CD4-positive, alpha-beta T cell treated with Interleukin-1 beta for 1 hour (primary cell): ENCODE data around the gene POT1.

Source experiments
- DNase-seq, 2 donors: peaks; one replicate each; pipeline ENCODE4 v3.0.0-alpha.2; 2020 to 2022

The POT1 gene

DNA sequence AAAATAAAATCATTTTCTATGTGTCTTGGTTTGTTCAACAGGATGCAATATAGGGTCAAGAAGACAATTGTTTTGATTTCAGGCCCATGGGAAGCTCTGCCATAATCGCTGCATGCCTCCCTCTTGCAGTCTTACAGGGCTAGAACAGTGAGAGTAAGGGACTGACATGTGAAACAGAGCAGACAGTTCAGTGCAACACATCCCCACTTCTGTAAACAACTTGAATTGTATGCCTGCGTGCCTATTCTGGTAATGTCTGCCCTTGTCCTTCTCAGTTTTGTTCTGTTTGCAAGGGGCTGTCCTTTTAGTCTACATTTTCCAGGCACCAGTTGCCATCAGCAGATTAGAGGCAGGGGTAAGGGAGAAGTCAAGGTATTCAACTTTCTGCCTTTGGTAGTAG lies 129.2 kb downstream of the POT1 start:
- no peak for DNase-seq

DNA sequence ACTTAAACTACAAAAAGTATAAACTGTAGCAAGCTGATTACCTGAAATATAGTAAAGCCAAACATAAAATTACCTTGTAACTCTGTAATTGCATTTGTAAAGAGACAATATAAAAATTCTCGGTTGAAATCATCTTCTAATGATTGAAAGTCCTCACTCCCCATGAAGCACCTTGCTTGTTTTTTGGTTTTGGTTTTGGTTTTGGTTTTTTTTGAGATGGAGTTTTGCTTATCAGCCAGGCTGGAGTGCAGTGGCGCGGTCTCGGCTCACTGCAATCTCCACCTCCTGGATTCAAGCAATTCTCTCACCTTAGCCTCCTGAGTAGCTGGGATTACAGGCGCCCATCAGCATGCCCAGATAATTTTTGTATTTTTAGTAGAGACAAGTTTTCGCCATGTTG lies 130.2 kb downstream of the POT1 start:
- DNase-seq: no peak

DNA sequence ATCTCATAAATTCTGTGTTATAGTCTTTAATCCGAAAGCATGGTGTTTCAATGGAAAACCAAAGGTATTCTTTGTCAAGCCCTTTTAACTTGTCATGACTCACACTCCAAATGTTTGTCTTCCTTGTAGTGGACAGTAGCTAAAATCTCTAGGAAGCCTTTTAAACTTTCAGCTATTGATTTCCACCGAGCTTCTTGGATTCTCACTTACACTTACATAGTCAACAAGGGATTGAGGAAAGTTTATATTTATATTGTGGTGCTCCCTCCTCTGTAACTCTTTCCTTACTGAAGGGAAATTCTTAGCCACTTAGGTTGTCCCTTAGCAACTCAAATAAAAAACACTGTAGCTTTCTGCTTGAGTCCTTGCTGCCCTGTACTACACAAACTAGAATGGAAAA lies 132.9 kb downstream of the POT1 start:
- no peak for DNase-seq

DNA sequence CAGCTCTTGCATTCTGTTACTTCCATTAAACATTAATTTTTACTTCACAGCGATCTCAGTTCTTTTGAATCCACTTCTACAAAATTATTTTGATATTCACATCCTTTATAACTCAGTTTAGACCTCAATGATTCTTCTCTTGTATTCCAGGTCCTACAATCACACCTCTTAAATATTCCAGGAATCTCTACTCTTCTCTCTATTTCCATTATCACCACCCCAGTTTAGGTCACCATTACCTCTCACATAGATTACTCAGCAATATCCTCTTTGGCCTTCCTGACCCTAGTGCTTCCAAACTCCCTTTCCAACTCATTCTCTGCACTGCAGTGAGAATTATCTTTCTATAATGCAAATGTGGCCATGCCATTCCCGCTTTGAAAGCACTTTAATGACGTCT lies 136.9 kb downstream of the POT1 start:
- no peak for DNase-seq

DNA sequence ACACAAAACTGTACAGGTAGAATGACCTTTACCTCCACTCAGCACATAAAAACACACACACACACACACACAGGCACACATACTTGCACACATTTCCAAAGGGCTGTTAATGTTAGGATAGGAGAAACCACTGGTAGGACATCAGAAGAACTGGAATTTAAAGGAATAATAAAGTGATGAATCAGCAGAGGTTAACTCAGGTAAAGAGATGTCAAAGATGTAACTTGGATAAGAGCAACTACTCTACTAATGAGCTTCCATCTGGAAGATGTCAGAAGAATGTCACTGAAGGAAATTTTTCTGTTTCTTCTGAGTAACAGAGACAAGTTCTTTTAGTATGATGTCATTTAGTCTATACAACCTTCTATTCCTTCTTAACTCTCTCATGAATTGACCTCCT lies 137.6 kb downstream of the POT1 start:
- DNase-seq: no peak

DNA sequence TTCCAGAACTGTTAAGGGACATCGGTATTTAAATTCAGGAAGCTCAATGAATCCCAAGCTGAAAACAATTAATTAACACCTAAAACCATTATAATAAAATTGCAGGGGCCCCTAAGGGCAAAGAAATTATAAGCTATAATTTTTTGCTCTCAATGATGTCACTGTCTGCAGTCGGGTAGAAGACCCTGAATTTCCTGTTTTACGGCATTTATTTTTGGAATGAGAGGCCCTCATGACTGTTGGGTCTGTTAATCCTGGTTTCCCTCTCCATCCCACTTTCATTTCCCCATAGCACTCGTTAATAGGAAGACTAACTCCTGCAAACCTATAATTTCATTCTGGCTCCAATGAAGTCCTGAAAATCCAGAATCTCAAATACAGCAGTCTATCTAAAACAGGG lies 138.2 kb downstream of the POT1 start:
- DNase-seq: no peak

DNA sequence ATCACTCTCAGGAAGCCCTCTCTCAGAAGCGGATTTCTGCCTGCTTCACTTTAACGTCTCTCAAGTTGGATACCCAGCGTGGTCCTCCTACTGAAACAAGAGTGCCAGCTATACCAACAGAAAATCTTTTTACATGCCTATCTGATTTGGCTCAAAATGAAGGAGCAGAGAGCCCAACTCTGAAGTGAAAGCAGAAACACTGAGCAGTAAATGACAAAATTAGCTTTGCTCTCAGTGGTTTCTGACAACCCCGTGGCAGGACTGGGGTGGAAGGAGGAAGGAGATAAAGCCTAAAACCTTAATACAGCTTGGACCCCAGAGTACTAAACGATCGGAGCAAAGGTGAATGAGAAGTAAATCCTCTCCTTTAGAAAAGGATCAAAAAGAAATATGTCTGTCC lies 139.0 kb downstream of the POT1 start:
- DNase-seq: no peak

DNA sequence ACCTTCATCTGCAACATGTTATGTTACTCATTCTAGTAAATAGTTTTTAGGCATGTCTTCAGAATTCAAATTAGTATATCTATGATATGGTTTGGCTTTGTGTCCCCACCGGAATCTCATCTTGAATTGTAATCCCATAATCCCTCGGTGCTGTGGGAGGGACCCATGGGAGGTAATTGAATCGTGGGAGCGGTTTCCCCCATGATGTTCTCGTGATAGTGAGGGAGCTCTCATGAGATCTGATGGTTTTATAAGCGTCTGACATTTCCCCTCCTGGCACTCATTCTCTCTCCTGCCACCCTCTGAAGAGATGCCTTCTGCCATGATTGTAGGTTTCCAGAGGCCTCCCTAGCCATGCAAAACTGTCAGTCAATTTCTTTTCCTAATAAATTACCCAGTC lies 143.6 kb downstream of the POT1 start:
- no peak for DNase-seq

DNA sequence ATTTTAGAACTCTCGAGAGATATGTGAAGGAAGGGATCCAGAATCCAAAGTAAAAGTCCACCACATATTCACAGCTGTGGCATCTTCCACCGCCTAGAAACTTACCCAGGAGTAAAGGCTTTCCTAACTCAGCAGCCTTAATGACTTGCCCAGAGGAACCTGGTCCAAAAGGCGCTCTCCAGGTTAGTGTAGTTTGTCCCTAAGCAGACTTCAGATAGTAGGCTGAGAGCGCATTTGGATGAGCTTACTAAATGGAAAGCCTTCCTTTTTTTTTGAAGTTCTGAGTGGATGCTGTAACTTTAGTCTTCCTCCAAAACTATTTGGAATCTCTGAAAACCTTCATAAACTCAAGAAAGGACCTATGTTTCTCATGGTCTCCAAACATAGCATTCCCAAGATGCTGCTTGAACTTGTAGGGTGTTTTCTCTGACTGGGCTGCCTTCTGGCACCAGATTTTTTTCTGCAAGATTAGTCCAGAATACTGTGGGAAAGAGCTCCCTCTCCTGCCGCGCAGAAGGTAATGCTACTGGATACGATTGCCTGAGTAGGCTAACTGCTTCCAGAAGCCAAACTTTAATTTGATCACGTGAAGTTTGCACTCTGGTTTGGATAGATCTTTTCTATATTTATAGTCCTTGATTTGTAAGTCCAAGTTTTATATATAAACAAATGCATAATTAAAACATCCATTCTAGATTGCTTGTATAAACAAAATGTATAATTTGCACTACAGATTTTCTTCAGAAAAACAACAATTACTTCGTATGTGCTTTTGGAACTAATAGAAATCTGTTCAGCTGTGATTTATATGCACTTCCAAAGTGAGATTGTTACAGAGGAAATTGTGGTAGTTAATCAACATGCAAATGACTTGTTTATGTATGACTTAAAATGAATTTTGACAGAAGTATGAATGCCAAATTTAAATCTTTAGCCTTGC lies 144.5 kb downstream of the POT1 start:
- DNase-seq: no peak

DNA sequence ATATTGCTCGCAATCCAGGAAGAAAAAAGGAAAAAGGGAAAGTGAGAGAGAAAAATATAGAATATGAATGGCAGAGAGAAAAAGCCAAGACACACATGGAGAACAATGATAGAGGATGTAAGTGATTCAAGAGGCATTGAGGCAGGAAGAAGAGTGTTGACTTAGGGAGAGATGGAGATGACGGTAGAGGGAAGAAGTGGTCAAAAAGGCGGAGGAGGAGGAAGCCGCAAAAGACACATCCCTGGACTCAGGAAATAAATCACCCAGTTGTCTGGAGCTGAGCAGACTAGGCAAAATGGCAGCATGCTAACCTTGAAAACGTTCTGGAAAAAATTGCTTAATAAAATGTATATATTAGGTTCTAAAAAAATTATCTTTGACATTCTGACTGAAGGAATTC lies 146.4 kb downstream of the POT1 start:
- DNase-seq: no peak

DNA sequence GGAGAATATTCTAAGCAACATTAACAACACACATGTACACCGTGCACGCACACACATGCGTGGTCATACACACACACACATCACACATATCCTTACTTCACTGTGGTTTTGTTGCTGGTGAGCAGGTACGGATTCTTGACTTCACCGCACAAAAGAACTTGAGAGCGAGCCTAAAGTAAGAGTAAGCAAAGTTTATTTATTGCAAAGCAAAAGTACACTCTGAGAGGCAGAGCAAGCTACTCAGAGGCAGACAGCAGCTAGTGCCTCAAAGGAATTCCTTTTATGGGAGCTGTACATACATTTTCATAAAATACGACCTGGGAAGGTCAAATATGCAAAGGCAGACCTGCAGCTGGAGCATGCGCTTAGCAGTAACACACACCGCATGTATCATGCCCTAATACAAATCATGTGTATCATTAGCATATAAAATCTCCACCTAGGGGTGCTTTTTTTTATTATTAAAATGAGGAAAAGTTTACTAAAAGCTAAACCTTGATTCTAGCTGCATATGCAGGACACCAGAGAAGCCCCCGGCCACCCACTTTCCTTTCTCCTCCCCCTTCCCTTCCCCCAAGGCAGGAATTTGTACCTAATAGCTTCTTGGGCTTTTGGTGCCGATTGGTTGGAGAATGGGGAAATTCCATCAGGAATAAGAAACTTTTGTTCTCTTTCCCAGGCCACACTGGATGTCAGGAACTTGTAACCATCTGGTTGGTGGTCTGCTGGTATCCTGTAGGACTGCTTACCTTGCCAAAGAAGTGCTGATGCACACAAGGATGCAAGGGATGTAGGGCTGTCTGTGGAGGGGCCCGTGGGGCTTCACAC lies 147.5 kb downstream of the POT1 start:
- no peak for DNase-seq

DNA sequence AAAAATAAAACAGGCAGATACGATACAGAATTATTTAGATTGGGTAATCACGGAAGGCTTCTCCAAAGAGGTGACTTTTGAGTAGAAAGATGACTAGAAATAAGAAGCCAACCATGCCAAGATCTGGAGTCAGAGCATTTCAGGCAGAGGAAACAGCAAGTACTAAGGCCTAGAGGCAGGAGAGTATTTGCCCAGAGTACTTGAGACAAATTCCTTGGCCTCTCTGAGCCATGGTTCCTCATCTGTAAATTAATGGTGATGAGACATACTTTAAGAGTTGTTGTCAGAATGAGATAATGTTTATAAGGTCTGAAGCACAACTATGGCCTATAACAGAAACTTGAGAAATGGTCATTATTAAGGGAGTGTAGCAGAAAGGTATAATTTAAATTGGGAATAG lies 148.2 kb downstream of the POT1 start:
- DNase-seq: no peak

DNA sequence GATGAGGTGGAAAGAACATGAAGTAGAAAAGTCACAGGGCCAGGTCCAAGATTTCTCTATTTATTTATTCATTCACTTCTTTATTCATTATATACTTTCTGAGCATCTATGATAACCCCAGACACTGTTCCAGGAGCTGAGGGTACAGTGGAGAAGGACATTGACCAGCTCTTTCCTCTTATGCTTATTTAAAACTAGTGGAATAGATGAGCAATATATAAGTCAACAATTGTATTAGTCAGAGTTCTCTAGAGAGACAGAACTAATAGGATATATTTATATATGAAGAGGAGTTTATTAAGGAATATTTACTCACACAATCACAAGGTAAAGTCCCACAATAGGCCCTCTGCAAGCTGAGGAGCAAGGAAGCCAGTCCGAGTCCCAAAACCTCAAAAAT lies 149.0 kb downstream of the POT1 start:
- DNase-seq: no peak

DNA sequence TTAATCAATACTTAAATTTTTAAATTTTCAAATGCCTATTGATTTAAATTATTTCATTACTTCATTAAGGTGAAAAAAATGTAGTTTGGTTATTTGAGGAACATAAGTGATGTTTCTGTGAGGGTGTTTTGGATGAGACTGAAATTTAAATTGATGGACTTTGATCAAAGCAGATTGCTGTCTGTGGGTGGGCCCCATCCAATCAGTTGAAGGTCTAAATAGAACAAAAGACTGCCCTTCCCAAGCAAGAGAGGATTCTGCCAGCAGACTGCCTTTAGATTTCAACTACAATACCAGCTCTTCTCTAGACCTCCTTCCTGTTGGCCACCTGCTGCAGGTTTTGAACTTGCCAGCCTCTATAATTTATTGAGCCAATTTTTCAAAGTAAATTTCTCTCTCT lies 149.6 kb downstream of the POT1 start:
- DNase-seq: no peak

DNA sequence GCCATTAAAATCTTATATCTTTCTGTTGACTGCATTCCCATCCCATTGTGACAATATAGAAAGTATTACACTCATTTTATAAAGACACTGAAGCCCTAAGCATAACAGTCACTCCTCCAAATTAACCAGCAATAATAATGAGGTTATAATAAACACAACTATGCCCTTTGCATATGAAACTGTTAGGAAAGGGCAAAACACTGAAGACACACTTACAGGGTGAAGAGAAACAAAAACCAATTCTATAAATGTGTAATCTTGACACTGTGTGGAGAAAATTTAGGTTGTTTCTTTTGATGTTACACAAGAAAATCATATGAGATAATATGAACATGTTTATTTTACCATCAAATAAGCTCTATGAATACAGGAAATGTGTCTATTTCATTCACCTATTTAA lies 150.0 kb downstream of the POT1 start:
- DNase-seq: no peak

DNA sequence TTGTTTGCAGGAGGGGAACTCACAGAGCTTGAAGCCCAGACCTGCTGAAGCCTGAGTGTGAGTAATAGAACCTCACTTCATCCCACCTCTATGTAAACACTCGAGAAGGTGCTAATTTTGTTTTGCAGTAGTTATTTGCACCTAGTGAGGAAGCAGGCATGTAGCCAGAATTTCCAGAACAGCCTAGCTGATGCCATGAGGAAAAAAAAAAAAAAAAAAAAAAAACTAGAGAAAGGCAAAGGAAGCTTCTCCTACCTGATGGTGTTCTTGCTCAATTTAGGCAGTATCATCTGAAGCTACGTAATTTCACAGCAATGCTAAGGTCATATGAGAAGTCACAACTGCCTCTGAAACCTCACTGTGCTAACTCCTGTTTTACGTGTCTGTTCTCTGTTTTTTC lies 150.4 kb downstream of the POT1 start:
- no peak for DNase-seq

DNA sequence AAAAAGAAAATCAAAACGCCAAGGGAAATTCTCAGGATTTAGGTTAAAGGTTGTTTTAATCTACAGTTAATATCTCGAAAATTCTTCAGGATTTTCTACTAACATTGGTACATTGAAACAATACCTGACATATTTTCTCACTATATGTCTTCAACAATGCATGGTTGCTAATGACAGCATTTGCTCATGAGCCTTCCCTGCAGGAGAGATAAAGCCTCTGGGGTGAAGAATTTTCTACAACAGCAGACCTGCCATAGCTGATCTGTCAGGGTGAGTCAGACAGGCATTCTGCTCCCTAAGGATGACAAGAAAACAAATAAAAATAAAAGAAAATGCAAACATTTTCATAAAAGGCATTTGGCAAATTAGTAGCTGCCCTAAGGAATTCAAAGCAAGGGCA lies 152.4 kb downstream of the POT1 start:
- DNase-seq: no peak

DNA sequence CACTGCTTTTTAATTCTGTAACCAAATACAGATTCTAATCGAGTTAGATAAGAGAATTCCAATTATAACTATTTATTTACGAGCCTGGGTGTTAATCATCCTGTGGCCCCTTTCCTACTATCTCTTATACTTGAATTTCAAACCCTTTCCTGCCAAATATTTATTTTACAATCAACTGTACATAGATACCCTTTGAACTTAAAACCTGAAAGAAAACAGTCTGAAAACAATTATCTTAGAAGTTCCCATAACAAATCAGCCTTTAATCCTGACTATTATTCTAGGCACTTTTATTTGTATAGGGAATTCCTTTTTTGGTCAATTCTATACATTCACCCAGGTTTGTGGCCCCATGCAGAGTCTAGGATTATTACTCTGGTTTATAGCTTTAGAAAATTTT lies 153.5 kb downstream of the POT1 start:
- no peak for DNase-seq

DNA sequence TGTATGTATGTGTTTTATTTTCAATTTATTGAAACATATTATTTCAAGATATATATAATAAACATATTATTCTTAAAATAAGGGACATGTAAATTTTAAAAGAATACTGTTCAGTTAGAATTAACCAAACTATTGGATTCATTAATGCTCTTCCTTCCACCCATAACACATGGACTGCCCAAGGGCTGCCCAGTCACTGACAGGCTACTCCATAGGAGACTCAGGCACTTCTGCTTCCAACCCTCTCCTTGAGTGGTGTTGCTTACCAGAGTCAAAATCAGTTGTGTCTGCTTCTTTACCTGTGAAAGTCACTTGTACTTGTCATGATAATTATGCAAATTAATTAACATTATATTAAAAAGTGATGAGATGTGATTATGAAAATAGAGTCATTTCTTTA lies 154.2 kb downstream of the POT1 start:
- DNase-seq: no peak

DNA sequence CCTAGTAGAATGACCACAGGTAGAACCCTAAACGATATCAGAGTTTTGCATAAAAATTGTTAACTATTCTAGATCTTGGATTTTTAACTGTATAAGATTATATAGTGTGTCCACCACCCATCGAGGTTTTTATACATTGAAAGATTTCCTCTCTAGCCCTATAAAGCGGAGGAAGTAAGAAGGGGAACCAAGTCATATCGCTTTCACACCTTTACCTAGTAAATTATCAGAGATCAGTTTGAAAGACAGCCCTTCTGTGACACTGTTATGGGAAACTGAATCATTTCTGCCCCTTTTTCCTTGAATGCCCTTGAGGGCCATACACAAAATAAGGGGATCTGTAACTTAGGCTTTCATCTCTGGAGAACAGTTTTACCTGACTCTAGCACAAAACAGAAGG lies 155.7 kb downstream of the POT1 start:
- DNase-seq: no peak

DNA sequence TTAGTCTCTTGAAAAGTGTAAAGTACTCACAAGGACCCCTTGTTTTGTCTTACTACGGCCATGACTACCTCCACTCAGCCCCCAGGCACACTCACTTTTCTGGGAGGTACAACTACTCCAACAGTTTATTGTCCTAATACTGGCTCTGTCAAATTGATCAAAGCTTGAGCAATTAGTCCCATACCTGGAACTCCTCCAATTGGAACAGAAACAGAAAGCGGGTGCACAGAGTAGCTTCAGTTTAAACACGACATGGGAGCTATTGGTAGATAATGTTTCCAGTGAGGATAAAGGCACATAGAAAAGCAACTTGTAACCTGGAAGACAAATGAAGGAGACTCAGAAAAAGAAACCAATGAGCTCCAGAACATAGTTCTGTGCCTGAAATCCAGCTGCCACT lies 156.3 kb downstream of the POT1 start:
- no peak for DNase-seq
